Limb (tissue), 2 donors: ENCODE data around the gene NR4A2.
A peak's percentile ranks its signal among the peaks of the same experiment; 100 is the strongest.

ENCODE experiments used
- DNase-seq, 2 donors: peaks; one replicate each; pipeline ENCODE4 v3.0.0-alpha.2; 2016; ENCODE audit errors: extremely low spot score in 2 of 2

NR4A2 gene

DNA sequence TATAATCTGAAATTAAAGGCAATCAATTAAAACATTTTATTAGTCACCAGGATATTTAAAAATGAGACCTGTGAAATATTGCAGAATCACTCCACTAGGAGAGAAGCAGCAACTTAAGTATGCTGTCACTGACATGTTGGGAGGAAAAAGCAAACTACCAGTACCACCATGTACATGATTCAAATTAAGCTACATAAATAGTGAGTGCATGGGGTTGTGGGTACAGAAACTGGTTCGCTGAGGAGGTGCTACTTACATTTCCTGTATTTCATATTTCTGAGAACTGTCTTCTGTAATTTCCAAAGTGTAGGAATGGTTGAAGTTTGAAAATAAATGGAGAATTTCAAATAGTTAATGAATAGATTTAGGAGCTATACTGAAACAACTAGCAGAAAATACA, 7.9 kb upstream of the NR4A2 start:
- no peak for DNase-seq

DNA sequence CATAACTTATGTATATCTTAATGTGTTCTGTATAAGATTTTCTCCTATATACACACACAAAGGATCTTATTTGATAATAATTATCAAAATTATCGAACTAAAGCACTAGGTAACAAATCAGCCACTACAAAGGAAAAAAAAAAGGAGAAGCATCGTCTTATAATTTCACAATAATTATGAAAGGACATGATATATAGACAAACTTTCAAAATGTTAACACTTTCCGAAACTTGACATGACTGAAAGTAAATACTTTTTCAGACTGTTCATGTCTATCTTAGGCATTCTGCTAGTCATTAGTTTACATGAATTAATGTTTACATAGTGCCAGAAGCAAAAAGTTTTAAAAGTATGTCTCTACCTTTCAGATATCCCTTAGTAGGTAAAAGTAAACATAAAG, 7.3 kb upstream of the NR4A2 start:
- no peak for DNase-seq

GRCh38 chr2:156339110-156339847, 6.8 kb upstream of the NR4A2 start:
- DNase-seq = no peak

DNA sequence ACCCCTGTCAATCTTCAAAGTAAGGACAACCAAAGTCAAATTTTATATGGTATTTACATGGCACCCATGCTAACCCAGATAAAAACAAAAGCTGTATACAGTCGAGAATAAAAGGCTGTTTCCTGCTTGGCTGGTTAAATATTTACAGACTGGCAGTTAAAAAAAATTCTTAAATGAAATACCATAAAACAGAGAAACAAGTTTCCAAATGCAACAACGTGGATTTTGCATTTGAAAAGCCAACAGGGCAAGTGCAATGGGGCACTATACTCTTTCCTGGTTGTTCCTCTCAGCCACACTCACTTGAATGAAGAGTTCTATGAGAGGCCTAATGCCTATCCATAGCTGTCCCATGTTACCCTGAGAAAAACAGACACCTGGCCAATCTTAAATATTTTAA, 6.1 kb upstream of the NR4A2 start:
- no peak for DNase-seq

DNA sequence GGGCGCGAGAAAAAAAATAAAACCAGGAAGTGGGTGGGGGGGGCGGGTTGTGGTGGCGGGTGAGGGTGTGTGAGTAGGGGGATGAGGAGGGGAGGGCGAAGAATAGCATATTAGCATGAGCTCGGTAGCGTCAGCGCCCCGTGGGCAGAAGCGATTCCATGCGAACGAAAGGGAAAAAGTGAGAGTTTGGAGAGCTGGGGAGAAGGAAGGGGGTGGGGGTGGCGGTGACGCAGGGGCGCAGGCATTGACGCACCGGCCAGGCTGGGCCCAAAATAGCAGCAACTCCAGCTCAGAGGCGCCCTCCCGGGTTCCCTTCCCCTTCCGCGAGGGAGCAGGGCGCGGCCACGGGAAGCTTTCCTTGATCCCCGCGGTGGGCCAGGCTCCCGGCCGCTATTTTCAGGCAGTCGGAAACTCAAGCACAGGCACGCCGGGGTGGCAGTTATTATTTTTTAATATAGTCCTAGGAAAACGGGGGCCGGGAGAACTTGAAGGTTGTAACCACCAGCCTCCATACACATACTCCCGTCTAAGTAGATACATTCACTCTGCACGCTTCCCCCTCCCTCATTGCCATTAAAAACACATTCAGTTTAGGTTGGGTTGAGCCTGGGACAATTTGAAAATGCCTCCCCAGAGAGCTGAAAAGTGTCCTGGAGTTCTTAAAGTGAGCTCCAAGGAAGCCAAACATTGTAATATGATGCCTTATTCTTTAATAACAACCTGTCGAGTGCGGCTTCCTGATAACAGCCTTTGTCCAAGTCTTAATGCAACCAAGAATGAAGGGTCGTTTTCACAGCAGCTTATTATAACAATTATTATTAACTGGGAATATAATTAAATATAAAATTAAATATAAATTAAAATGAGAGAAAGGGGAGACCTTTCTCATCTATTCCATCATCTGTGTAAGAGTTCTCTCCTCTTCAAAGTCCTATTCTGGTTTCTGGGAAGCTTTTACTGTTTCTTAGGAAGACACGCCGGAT, 2.3 kb upstream of the NR4A2 start:
- DNase-seq = peak; percentile 85 to 91

DNA sequence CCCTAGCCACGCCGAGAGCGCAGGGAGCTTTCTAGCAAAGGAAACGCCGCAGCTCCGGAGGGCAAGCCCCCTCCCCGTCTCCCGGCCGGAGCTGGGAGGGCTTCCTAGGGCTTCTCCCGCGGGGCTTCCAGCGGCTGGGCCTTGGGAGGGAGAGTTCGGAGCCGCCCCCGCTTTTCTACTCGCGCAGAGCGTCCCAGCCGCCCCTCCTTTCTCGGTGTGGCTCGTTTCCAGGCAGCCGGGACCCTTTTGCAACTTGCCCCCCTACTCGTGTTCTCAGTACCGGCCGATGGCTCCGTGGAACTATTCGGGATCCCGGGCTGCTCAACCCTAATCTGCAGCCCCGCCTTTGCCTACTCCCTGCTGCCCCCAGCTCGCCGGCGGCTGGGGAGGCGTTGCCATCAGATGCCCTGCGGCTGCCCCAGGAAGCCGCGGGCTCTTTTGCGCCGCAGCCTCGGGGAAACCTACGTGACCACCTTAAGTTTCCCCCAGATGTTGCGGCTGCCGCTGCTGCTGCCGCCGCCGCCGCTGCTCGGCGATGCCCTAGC, 1.5 kb upstream of the NR4A2 start:
- peak; percentile 45 to 80 for DNase-seq

DNA sequence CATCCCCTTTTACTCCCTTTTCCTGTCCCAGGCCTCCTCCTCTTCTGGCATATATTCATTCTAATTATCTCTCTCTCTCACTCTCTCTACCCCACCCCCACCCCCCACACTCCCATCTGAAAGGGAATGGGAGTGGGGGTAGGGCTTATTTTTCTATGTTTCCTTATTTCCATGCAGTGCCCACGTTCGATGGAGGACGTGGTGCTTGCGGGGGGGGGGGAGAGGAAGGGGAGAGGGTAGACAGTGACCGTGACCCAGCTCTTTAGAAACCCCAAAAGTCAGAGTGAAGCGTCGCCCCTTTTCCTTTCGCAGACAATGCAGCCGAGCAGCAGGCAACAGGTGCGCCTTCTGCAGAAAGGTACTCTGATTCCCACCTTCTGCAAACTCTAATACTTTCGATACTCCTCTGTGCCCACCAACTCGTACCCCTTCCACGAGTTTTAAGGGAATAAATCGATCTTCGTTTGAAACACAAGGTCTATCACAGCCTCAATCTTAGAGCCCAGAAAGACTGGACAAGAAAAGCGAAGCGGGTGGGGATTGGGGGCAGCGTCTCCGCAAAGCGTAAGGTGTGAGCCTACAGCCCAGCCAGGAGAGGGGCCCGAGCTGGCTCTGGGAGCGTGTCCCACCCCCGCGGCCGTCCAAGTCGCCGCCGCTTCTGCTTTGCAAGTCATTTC, 891 bp upstream of the NR4A2 start:
- peak in 1 of 2 donors; percentile 40 for DNase-seq

DNA sequence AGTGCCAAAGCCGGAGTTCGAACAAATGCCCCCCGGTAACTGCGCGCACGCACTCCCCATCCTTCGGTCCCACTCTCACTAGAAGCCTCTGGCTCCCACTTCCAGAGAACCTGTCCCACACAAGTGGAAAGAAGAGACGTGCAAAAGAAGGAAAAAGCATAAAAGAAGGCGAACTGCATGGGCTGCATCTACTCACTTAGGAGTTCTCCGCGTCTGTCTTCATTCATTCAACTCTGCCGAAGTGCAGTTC, 312 bp downstream of the NR4A2 start:
- DNase-seq = no peak

DNA sequence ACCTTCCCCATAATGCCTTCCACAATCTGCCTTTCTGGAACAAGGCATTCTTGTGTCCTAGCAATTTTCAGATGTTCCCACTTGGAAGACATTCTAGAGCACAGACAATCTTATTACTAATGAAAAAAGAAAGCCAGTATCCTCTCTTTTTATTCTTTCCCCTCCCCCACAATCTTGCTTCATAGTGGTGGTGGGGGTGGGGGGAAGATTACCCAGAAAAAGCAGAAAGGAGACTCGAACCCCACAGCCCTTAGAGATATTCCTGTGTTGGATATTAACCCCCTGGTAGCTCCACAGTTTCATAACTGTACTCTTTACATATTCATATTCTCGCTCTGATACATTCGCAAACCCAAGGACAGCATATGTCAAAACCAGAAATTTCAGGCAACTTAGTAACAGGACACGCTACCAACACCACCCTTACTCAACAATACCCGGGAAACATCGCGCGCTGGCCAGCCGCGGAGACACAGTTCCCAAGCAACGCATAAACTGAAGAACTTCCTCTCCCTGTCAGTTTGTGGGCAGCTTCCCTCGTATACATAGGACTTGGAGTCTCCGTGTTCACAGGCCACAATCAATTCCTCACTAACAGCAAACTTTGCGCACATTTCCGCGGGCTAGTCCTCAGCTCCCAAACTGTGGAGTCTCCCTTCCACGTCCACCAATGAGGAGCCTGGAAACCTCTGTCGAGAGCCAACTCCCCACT, 793 bp downstream of the NR4A2 start:
- peak; percentile 47 to 68 for DNase-seq

DNA sequence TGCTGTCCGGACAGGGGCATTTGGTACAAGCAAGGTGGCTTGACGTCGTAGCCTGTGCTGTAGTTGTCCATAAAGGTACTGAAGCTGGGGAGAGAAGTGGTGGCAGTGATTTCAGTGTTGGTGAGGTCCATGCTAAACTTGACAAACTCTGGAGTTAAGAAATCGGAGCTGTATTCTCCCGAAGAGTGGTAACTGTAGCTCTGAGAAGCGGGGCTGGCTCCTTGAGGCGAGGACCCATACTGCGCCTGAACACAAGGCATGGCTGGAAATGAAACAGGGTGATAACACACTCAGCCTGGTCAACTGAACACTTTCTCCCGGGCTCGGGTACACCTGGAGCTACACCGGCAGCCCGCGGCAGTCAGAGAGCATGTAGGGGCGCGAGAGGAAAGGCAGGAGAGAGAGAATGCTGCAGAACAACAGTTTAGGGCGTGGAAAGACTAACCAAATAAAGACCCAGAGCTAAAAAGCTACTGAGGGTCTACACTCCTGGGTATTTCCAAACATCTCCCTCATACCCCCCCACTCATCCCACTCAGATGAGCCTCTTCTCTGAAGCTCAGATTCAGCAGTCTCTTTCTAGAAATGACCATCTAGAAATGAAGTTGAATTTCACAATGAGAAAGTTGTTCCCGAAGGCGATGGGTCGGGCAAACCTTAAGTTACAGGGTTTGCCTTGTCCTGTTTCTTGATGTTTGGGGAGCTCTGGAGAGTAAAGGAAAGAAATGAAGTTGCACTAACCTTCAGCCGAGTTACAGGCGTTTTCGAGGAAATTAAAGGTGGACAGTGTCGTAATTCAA, 2.4 kb downstream of the NR4A2 start:
- peak in 1 of 2 donors; percentile 49 for DNase-seq

DNA sequence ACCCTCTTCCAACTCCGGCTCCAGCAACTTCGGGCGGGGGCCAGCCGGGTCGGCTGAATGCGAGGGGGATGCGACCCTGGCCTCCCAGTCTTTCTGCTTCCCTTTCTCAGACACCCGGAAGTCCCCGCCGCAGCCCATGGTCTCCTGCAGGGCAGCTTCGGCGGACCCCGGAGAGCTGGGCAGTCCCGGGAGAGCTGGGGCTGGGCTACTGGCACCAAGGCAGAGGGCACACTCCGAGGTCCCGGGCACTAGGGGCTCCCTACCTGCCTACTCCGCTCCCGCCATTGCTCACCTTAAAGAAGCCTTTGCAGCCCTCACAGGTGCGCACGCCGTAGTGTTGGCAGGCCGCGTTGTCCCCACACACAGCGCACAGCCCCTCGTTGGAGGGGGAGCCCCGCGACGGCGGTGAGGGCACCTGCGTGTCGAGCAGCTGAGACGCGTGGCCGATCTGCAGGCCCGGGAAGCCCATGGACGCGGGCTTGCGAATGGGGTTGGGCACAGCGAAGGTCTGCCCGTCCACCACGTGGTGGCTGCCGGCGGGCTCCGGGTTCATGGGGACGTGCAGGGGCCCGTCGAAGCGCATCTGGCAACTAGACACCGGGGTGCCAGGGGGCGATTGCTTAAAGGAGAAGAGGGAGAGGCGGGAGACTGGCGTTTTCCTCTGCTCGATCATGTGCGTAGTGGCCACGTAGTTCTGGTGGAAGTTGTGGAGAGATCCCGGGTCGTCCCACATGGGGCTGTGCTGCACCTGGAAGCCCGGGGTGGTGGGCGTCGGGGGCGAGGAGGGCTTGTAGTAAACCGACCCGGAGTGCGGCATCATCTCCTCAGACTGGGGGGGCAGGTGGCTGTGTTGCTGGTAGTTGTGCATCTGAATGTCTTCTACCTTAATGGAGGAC, 3.2 kb downstream of the NR4A2 start:
- peak in 1 of 2 donors; percentile 55 for DNase-seq

GRCh38 chr2:156327835-156328695, 4.5 kb downstream of the NR4A2 start:
- peak in 1 of 2 donors; percentile 53 for DNase-seq

DNA sequence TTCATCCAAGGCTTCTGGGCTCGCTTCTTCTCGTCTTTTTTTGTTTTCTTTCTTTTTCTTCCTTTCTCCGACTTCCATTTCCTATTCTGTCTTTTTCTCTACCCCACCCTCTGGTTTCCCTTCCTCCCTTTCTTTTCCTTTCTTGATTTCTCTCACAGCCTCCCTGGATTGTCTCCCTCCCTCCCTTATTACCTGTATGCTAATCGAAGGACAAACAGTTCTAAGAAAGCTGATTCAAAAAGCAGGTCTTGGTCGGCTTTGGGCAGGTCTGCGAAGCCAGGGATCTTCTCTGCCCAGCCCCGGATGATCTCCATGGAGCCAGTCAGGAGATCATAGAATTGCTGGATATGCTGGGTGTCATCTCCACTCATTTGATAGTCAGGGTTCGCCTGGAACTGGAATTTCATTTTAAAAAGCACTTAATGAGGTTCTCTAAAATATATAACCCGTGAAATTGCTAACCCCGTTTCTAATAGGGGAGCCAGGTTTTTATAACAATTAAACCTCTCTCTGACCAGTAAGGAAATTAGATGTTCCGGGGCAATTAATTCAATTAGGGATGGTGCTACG, 5.9 kb downstream of the NR4A2 start:
- no peak for DNase-seq

- peak in 1 of 2 donors; percentile 43 for DNase-seq
Measured at GRCh38 chr2:156325688-156326525, 6.6 kb downstream of the NR4A2 start.

DNA sequence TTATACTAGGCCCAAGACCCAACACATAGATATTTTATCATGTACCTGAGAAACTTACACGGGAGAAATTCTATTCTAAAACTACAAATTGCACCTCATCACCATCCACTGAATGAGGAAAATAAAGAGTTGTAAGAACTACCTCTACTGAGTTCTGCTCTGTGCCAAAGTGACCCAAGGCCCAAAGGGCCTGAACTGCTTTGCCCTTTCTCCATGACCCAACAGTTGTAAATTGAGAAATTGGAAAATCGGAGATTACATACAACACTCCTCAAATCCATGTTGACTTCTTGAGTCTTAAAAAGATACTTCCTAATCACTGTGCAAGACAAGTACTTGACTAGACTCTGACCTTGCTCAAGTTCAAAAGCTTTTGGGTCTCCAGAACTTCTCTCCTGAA, 8.8 kb downstream of the NR4A2 start:
- DNase-seq = no peak

DNA sequence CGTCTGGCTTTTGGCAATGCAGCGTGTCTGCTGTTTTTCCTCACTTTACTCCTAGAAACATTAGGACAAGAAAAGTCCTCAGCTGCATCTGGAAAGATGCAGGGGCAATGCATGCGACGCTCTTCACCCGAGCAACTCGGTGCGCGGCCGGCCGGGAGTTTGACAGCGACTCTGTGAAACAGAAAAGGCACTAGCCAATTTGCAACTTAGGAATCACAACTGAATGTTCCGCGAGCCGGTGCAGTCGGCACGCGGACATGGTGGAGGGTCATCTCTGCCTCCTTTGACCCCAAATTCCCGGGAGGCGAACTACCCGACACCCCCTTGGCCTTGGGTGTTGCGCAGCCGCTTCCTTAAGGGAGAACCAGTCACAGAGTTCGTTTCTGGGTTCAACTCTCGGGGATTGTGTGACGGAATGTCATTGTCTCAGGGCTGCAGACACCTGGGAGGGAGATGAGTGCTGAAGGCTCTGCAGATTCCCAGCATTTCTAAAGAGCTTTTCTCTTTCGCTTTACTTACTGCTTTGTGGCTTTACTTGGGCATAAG, 9.8 kb downstream of the NR4A2 start:
- peak in 1 of 2 donors; percentile 54 for DNase-seq
